ENCODE measurements around the gene RPS27A. TPM values are rescaled to one million over a fixed set of nuclear protein-coding genes. Genes with fewer than 3 reads are reported as not detected.
"Not testable (repeated sequence)": the region's sequence is repeated elsewhere in the genome, so short reads cannot be mapped to it uniquely, and the experiment has no call there.

Gene RPS27A
- total RNA-seq, 1 donor from 2014 or later: 963 TPM

GRCh38 chr2:55268288-55268906 is 35.9 kb downstream of the RPS27A start:
- no peaks in the 10 kb centered on the region for H3K9me3 ChIP-seq
- no peak for DNase-seq (ENCODE audit: extremely low spot score in 2 of 2)
- H3K27me3 ChIP-seq: no peaks in the 10 kb centered on the region
- peak overlapping the region; percentile 59 to 70 for H3K4me3 ChIP-seq
- peaks cover 0 to 8% of the 10 kb centered on the region in 2 donors for H3K36me3 ChIP-seq
- H3K4me1 ChIP-seq: peaks cover 17% of the 10 kb centered on the region
- TF ChIP-seq POLR2AphosphoS5 (IDR thresholded peaks at IDR 0.05; ENCODE audit: insufficient read depth in 1 of 2, low read depth in 1 of 2): no peak
- no peak for TF ChIP-seq CTCF (IDR thresholded peaks at IDR 0.05)
- TF ChIP-seq POLR2A (IDR thresholded peaks at IDR 0.05): no peak
- intact Hi-C loops (cut with DNase I): no loop called here
- H3K27ac ChIP-seq: peak overlapping the region; percentile 84

- H3K27ac ChIP-seq: peak within 1 kb of the TSS; percentile 84
- H3K4me3 ChIP-seq: peak within 1 kb of the TSS; percentile 59 to 70
- intact Hi-C loops (cut with DNase I): no loop called here
- TF ChIP-seq POLR2AphosphoS5 (IDR thresholded peaks at IDR 0.05; ENCODE audit: insufficient read depth in 1 of 2, low read depth in 1 of 2) (peak; percentile 82 to 84), CTCF (IDR thresholded peaks at IDR 0.05) (no peak)
- peaks cover 17% of the 10 kb centered on the region for H3K4me1 ChIP-seq
- peaks cover 0 to 5% of the 10 kb centered on the region in 2 donors for H3K36me3 ChIP-seq
- DNase-seq (ENCODE audit: extremely low spot score in 2 of 2): peak in 1 of 2 donors; percentile 93
- H3K27me3 ChIP-seq: no peaks in the 10 kb centered on the region
- no peaks in the 10 kb centered on the region for H3K9me3 ChIP-seq
These were observed 36.6 kb downstream of the RPS27A start, which contains the start of gene MTIF2 for GRCh38 chr2:55268907-55269644. Gene MTIF2 (minus strand): TSS chr2:55269231. CDS start chr2:55263858, 5,373 bp downstream.

GRCh38 chr2:55269645-55269990 is 37.1 kb downstream of the RPS27A start:
- H3K27me3 ChIP-seq: no peaks in the 10 kb centered on the region
- H3K36me3 ChIP-seq: peaks cover 0 to 5% of the 10 kb centered on the region in 2 donors
- no peaks in the 10 kb centered on the region for H3K9me3 ChIP-seq
- intact Hi-C loops (cut with DNase I): no loop called here
- peaks cover 17% of the 10 kb centered on the region for H3K4me1 ChIP-seq
- peak overlapping the region; percentile 84 for H3K27ac ChIP-seq
- no peak for TF ChIP-seq POLR2A (IDR thresholded peaks at IDR 0.05)
- no peak for TF ChIP-seq CTCF (IDR thresholded peaks at IDR 0.05)
- no peak for TF ChIP-seq POLR2AphosphoS5 (IDR thresholded peaks at IDR 0.05; ENCODE audit: insufficient read depth in 1 of 2, low read depth in 1 of 2)
- DNase-seq (ENCODE audit: extremely low spot score in 2 of 2): no peak
- H3K4me3 ChIP-seq: peak overlapping the region; percentile 59 to 70

GRCh38 chr2:55274346-55274745 is 41.9 kb downstream of the RPS27A start:
- intact Hi-C loops (cut with DNase I); H3K27me3 ChIP-seq; H3K4me3 ChIP-seq; H3K36me3 ChIP-seq; DNase-seq (ENCODE audit: extremely low spot score in 2 of 2); H3K4me1 ChIP-seq; H3K9me3 ChIP-seq; H3K27ac ChIP-seq: not testable (repeated sequence)

- TF ChIP-seq CTCF (IDR thresholded peaks at IDR 0.05) (no peak), POLR2AphosphoS5 (IDR thresholded peaks at IDR 0.05; ENCODE audit: insufficient read depth in 1 of 2, low read depth in 1 of 2) (no peak), POLR2A (IDR thresholded peaks at IDR 0.05) (no peak)
- H3K4me1 ChIP-seq: peaks cover 7% of the 10 kb centered on the region
- H3K9me3 ChIP-seq: no peaks in the 10 kb centered on the region
- H3K36me3 ChIP-seq: no peaks in the 10 kb centered on the region
- intact Hi-C loops (cut with DNase I): no loop called here
- DNase-seq (ENCODE audit: extremely low spot score in 2 of 2): no peak
- no peak overlapping the region for H3K27ac ChIP-seq
- H3K4me3 ChIP-seq: no peak overlapping the region
- H3K27me3 ChIP-seq: no peaks in the 10 kb centered on the region
These were observed 44.8 kb downstream of the RPS27A start for GRCh38 chr2:55277310-55277709.

GRCh38 chr2:55279214-55279835 is 46.8 kb downstream of the RPS27A start:
- H3K27me3 ChIP-seq; H3K27ac ChIP-seq; H3K9me3 ChIP-seq; H3K36me3 ChIP-seq; intact Hi-C loops (cut with DNase I); DNase-seq (ENCODE audit: extremely low spot score in 2 of 2); H3K4me3 ChIP-seq: not testable (repeated sequence)
- peaks cover 15% of the 10 kb centered on the region for H3K4me1 ChIP-seq

GRCh38 chr2:55279859-55280424 is 47.5 kb downstream of the RPS27A start:
- H3K36me3 ChIP-seq; H3K27me3 ChIP-seq; H3K4me3 ChIP-seq; H3K27ac ChIP-seq; H3K9me3 ChIP-seq; intact Hi-C loops (cut with DNase I); DNase-seq (ENCODE audit: extremely low spot score in 2 of 2): not testable (repeated sequence)
- peaks cover 15% of the 10 kb centered on the region for H3K4me1 ChIP-seq

- H3K4me3 ChIP-seq; H3K27me3 ChIP-seq; intact Hi-C loops (cut with DNase I): not testable (repeated sequence)
These were observed 48.5 kb downstream of the RPS27A start for GRCh38 chr2:55280851-55281546.

More at GRCh38 chr2:55280851-55281546, 48.5 kb downstream of the RPS27A start:
- peaks cover 15% of the 10 kb centered on the region for H3K4me1 ChIP-seq
- not testable (repeated sequence) for H3K36me3 ChIP-seq; H3K9me3 ChIP-seq; DNase-seq (ENCODE audit: extremely low spot score in 2 of 2); H3K27ac ChIP-seq
